LoVo (cell line): ENCODE results near the gene CDC25B.
A peak's percentile ranks its signal among the peaks of the same experiment; 100 is the strongest.

Source experiments
- DNase-seq: peaks from one replicate; pipeline ENCODE4 v3.0.0-alpha.2; 2016; ENCODE audit warnings: low spot score

The CDC25B gene

GRCh38 chr20:3764659-3765058, 31.5 kb upstream of the CDC25B start:
- no peak for DNase-seq

- no peak for DNase-seq
These were observed 30.8 kb upstream of the CDC25B start for GRCh38 chr20:3765171-3765882.

GRCh38 chr20:3766422-3767109, 29.5 kb upstream of the CDC25B start:
- DNase-seq: no peak

- no peak for DNase-seq
These were observed 29.0 kb upstream of the CDC25B start for GRCh38 chr20:3767110-3767426.

GRCh38 chr20:3767427-3768341, 28.4 kb upstream of the CDC25B start, which contains the start of gene ADISSP:
Gene ADISSP, minus strand, starts transcription at chr20:3767753. Its CDS starts 7,653 bp downstream, at chr20:3760100.
- peak; percentile 99 for DNase-seq

- peak; percentile 66 for DNase-seq
These were observed 27.6 kb upstream of the CDC25B start for GRCh38 chr20:3768342-3769130.

GRCh38 chr20:3771552-3772058, 24.5 kb upstream of the CDC25B start:
- DNase-seq: no peak

- no peak for DNase-seq
These were observed 20.5 kb upstream of the CDC25B start for GRCh38 chr20:3775457-3776108.

GRCh38 chr20:3777381-3777715, 18.8 kb upstream of the CDC25B start:
- no peak for DNase-seq

- no peak for DNase-seq
These were observed 18.1 kb upstream of the CDC25B start for GRCh38 chr20:3777716-3778629.

GRCh38 chr20:3778976-3779375, 17.1 kb upstream of the CDC25B start:
- no peak for DNase-seq

- peak; percentile 91 for DNase-seq
These were observed 14.8 kb upstream of the CDC25B start, which contains the start of gene SPEF1 for GRCh38 chr20:3781153-3781910. Gene SPEF1, minus strand, starts transcription at chr20:3781448. Its CDS starts 161 bp downstream, at chr20:3781287.

GRCh38 chr20:3782597-3782996, 13.5 kb upstream of the CDC25B start:
- no peak for DNase-seq

GRCh38 chr20:3783068-3783489, 13.0 kb upstream of the CDC25B start:
- no peak for DNase-seq

GRCh38 chr20:3783511-3784195, 12.5 kb upstream of the CDC25B start:
- DNase-seq: no peak

GRCh38 chr20:3784216-3784853, 11.8 kb upstream of the CDC25B start:
- no peak for DNase-seq

GRCh38 chr20:3784863-3785239, 11.3 kb upstream of the CDC25B start:
- no peak for DNase-seq
